Natural killer cell (primary cell): ENCODE data around the gene TFPI. TPM values are rescaled to one million over a fixed set of nuclear protein-coding genes. Genes with fewer than 3 reads are reported as not detected.

Experiments
- ATAC-seq, 3 donors: fragments of 150-1000 bp in 2 of 3; fragments of 200-7000 bp in 1 of 3; cut with Tn5 transposase; 1 replicate in 1 of 3; 2 replicates in 2 of 3; pipeline ENCODE4 v1.10.0; 2021; ENCODE audit warnings: mild to moderate bottlenecking in 2 of 3, moderate library complexity in 2 of 3
- DNase-seq, 2 donors: peaks; one replicate each; pipeline versions ENCODE4 v3.0.0 to v3.0.0-alpha.2; 2013 to 2021; ENCODE audit warnings: mixed read lengths in 1 of 2
- H3K27ac ChIP-seq: one replicate; pipeline ENCODE4 v1.5.1; 2013; ENCODE audit warnings: mild to moderate bottlenecking, low read length
- H3K27me3 ChIP-seq: one replicate; pipeline ENCODE4 v1.6.1; 2013; ENCODE audit warnings: low read length; ENCODE audit not compliant: control insufficient read depth, insufficient read depth
- H3K36me3 ChIP-seq: one replicate; pipeline ENCODE4 v1.6.1; 2013; ENCODE audit warnings: low read length; ENCODE audit not compliant: control insufficient read depth, insufficient read depth
- H3K4me1 ChIP-seq: one replicate; pipeline ENCODE4 v1.6.1; 2013; ENCODE audit warnings: low read length; ENCODE audit not compliant: control insufficient read depth, insufficient read depth
- H3K4me3 ChIP-seq: one replicate; pipeline ENCODE4 v1.5.1; 2013; ENCODE audit warnings: low read length
- H3K9me3 ChIP-seq: one replicate; pipeline ENCODE4 v1.6.1; 2013; ENCODE audit warnings: low read length; ENCODE audit not compliant: control insufficient read depth, insufficient read depth
- H3K27ac Mint-ChIP-seq, 2 donors: one replicate each; pipeline ENCODE4 v1.8.0; 2022; ENCODE audit warnings: mild to moderate bottlenecking in 2 of 2, mixed read lengths in 2 of 2, moderate library complexity in 1 of 2
- H3K27me3 Mint-ChIP-seq, 2 donors: one replicate each; pipeline ENCODE4 v1.8.0; 2022; ENCODE audit warnings: low read depth in 2 of 2, mixed read lengths in 2 of 2
- H3K36me3 Mint-ChIP-seq: one replicate; pipeline ENCODE4 v1.8.0; 2022; ENCODE audit warnings: mixed read lengths
- H3K4me1 Mint-ChIP-seq, 2 donors: one replicate each; pipeline ENCODE4 v1.8.0; 2022; ENCODE audit warnings: mixed read lengths in 2 of 2
- H3K4me3 Mint-ChIP-seq: one replicate; pipeline ENCODE4 v1.8.0; 2022; ENCODE audit warnings: mild to moderate bottlenecking, moderate library complexity, mixed read lengths
- H3K9me3 Mint-ChIP-seq, 2 donors: one replicate each; pipeline ENCODE4 v1.8.0; 2022; ENCODE audit warnings: mixed read lengths in 2 of 2
- CTCF ChIP-seq: fragments of 200-600 bp; IDR thresholded peaks from one replicate; pipeline ENCODE4 v1.8.0; 2022; ENCODE audit warnings: antibody characterized with exemption
- WGBS: methylation state at CpG from one replicate; pipeline ENCODE4 v1.1.7; 2013; ENCODE audit warnings: missing lambda C conversion rate; ENCODE audit not compliant: insufficient coverage; 5-methylcytosine and 5-hydroxymethylcytosine counted together
- intact Hi-C: fragments of 100-400 bp; cut with micrococcal nuclease; formaldehyde crosslinking; loops from one replicate; pipeline ENCODE4 v1.14.2; 2022
- total RNA-seq, 4 donors: library from RNA; stranded (reverse); fragments of 120-200 nt in 1 of 4; gene quantifications; one replicate each; pipeline versions ENCODE4 v1.2.3 to v1.2.4, GENCODE V29; 2013 to 2022

The TFPI gene
- total RNA-seq, 3 donors from 2014 or later (not counting 1 experiment from before 2014, with no cell fraction given): 0.10 to 1.2 (median 0.23) TPM

- no peak for TF ChIP-seq CTCF
- Mint-ChIP-seq H3K4me3 (no peak overlapping the region), H3K27ac (no peak overlapping the region), H3K27me3 (no peaks in the 10 kb centered on the region), H3K36me3 (no peaks in the 10 kb centered on the region), H3K4me1 (no peaks in the 10 kb centered on the region), H3K9me3 (peaks cover 2 to 3% of the 10 kb centered on the region in 2 donors)
- 50% methylated on average over 1 of the region's 1 CpG for WGBS
- no peak for DNase-seq
- Histone ChIP-seq H3K4me1 (no peaks in the 10 kb centered on the region), H3K9me3 (peaks cover 5% of the 10 kb centered on the region), H3K27ac (no peak overlapping the region), H3K4me3 (no peak overlapping the region), H3K36me3 (no peaks in the 10 kb centered on the region), H3K27me3 (no peaks in the 10 kb centered on the region)
- intact Hi-C loops: no loop called here
- ATAC-seq: no peak
Observed at GRCh38 chr2:187528042-187528441, 26.2 kb downstream of the TFPI start.

- no peak overlapping the region for H3K4me3 Mint-ChIP-seq
- TF ChIP-seq CTCF: no peak
- no peak for DNase-seq
- intact Hi-C loops: no loop called here
- no peaks in the 10 kb centered on the region for H3K36me3 Mint-ChIP-seq
- peaks cover 2 to 3% of the 10 kb centered on the region in 2 donors for H3K9me3 Mint-ChIP-seq
- Histone ChIP-seq H3K9me3 (no peaks in the 10 kb centered on the region), H3K4me3 (no peak overlapping the region), H3K27ac (no peak overlapping the region), H3K4me1 (no peaks in the 10 kb centered on the region), H3K36me3 (no peaks in the 10 kb centered on the region), H3K27me3 (no peaks in the 10 kb centered on the region)
- WGBS: 100% methylated on average over 2 of the region's 4 CpGs
- H3K27ac Mint-ChIP-seq: no peak overlapping the region
- no peaks in the 10 kb centered on the region for H3K27me3 Mint-ChIP-seq
- no peak for ATAC-seq
- H3K4me1 Mint-ChIP-seq: no peaks in the 10 kb centered on the region
Observed at GRCh38 chr2:187527262-187527661, 27.0 kb downstream of the TFPI start.

GRCh38 chr2:187526792-187527191, 27.4 kb downstream of the TFPI start:
- Mint-ChIP-seq H3K27me3 (no peaks in the 10 kb centered on the region), H3K27ac (no peak overlapping the region), H3K9me3 (peaks cover 2 to 6% of the 10 kb centered on the region in 2 donors), H3K4me3 (no peak overlapping the region), H3K36me3 (no peaks in the 10 kb centered on the region), H3K4me1 (no peaks in the 10 kb centered on the region)
- ATAC-seq: no peak
- Histone ChIP-seq H3K27ac (no peak overlapping the region), H3K36me3 (no peaks in the 10 kb centered on the region), H3K4me1 (no peaks in the 10 kb centered on the region), H3K4me3 (no peak overlapping the region), H3K27me3 (no peaks in the 10 kb centered on the region), H3K9me3 (no peaks in the 10 kb centered on the region)
- TF ChIP-seq CTCF: no peak
- intact Hi-C loops: no loop called here
- DNase-seq: no peak

GRCh38 chr2:187525163-187525900, 28.9 kb downstream of the TFPI start:
- Mint-ChIP-seq H3K4me1 (no peaks in the 10 kb centered on the region), H3K27ac (no peak overlapping the region), H3K9me3 (peaks cover 2 to 7% of the 10 kb centered on the region in 2 donors), H3K27me3 (no peaks in the 10 kb centered on the region), H3K36me3 (no peaks in the 10 kb centered on the region), H3K4me3 (no peak overlapping the region)
- no CpG with 5 or more reads among the region's 1 CpG for WGBS
- ATAC-seq (no peak), DNase-seq (no peak)
- Histone ChIP-seq H3K27ac (no peak overlapping the region), H3K36me3 (no peaks in the 10 kb centered on the region), H3K4me3 (no peak overlapping the region), H3K4me1 (no peaks in the 10 kb centered on the region), H3K9me3 (peaks cover under 1% of the 10 kb centered on the region), H3K27me3 (no peaks in the 10 kb centered on the region)
- TF ChIP-seq CTCF: no peak
- intact Hi-C loops: no loop called here
